ENCODE measurements around the gene TOLLIP.

The TOLLIP gene

DNA sequence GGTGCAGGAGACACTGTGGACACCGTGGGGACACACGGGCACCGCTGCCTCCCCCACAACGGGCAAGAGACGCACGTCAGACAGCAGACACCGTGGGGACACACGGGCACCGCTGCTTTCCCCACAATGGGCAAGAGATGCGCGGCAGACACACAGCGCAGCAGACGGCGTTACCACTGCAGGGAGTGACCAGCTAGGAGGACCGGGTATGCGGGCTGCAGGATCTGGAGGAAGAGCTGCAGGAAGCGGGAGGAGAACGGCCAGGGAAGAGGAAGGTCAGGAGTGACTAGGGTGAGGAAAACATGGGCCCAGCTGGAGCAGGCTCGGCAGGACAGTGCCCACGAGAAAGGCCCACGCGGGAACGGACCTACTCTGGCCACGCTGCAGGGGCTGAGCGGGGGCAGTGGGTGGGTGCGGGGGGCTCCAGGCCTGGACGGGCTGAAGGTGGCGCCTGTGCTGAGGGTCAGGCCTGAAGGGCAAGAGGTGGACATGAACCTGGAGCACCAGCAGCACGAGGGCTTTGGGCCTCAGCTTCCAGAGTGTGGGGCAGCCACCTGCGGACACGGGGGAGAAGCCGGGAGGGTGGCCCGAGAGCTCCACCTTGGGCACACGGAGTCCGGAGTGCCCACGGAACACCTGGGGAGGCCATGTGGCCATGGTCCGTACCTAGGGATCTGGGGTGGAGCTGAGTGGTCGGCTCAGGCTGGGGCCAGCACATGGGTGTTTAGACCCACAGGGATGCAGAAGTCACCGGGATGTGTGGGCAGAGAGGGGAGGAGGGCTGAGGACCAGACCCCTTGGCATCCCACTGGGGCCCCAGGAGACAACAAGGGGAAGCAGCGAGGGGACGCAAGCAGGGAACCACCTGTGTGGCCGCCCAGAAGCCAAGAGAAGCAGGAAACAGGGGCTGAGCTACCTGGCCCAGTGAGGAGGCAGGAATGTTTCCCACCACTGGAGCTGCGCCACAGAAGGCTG lies 16.5 kb downstream of the TOLLIP start:
- H3K4me3 ChIP-seq (ENCODE audit: control insufficient read depth, low read depth, low read length): no peak overlapping the region
- no peak for DNase-seq (ENCODE audit: low read depth)
- TF ChIP-seq, protein P1, sequence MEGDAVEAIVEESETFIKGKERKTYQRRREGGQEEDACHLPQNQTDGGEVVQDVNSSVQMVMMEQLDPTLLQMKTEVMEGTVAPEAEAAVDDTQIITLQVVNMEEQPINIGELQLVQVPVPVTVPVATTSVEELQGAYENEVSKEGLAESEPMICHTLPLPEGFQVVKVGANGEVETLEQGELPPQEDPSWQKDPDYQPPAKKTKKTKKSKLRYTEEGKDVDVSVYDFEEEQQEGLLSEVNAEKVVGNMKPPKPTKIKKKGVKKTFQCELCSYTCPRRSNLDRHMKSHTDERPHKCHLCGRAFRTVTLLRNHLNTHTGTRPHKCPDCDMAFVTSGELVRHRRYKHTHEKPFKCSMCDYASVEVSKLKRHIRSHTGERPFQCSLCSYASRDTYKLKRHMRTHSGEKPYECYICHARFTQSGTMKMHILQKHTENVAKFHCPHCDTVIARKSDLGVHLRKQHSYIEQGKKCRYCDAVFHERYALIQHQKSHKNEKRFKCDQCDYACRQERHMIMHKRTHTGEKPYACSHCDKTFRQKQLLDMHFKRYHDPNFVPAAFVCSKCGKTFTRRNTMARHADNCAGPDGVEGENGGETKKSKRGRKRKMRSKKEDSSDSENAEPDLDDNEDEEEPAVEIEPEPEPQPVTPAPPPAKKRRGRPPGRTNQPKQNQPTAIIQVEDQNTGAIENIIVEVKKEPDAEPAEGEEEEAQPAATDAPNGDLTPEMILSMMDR (conservative IDR thresholded peaks at IDR 0.05; ENCODE audit: control insufficient read depth, insufficient read depth, low read depth, low read length): no peak

DNA sequence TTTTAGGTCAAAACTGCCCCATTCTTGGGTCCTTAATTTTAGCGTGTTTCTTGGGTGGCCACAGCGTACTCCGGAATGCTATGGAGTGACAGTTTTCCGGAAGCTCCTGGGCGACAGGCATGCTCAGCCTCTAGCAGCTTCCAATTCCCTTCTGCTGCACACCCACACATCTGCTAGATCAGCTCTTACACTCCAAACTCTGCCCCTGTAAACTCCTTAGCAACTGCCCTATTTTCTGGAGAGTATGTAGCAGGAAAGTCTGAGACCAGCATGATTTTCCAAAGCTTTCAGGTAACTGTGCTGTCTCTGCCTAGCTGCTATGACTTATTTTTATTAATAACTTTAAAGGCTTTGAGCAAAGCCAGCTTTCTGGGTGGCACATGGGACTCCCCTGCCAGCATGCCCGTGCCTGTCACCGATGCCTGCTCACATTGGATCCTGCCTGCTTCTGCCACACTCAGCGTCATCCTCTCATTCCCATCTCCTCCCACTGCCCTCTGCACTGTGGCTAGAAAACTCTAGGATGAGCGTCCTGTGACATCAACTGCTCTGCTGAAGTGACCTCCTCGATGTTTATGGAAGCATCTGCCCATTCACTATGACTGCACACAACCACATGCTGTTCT lies 17.3 kb downstream of the TOLLIP start:
- TF ChIP-seq, protein P1 (conservative IDR thresholded peaks at IDR 0.05; ENCODE audit: control insufficient read depth, insufficient read depth, low read depth, low read length): no peak
- DNase-seq (ENCODE audit: low read depth): no peak
- no peak overlapping the region for H3K4me3 ChIP-seq (ENCODE audit: control insufficient read depth, low read depth, low read length)

DNA sequence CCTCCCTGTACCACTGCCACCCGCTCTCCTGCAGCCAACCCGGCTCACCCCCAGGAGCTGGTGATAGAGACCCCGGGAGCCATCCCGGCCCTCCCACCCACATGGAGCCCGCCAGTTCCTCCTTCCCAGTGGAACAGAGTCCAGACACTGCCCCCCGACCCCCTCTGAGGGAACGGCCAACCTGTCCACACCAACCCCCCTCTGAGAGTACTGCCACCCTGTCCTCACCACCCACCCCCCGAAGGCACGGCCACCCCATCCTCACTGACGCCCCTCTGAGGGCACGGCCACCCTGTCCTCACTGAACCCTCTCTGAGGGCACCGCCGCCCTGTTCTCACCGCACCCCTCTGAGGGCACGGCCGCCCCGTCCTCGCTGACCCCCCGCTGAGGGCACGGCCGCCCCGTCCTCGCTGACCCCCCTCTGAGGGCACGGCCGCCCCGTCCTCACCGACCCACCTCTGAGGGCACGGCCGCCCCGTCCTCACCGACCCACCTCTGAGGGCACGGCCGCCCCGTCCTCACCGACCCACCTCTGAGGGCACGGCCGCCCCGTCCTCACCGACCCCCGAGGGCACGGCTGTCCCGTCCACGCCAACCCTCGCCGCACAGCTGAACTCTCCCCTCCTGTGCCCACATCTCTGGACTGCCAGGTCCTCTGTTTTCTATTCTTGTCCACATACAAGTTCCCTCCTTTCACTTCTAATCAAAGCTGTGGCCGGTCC lies 18.0 kb downstream of the TOLLIP start:
- DNase-seq (ENCODE audit: low read depth): no peak
- TF ChIP-seq, protein P1 (conservative IDR thresholded peaks at IDR 0.05; ENCODE audit: control insufficient read depth, insufficient read depth, low read depth, low read length): no peak
- H3K4me3 ChIP-seq (ENCODE audit: control insufficient read depth, low read depth, low read length): no peak overlapping the region

DNA sequence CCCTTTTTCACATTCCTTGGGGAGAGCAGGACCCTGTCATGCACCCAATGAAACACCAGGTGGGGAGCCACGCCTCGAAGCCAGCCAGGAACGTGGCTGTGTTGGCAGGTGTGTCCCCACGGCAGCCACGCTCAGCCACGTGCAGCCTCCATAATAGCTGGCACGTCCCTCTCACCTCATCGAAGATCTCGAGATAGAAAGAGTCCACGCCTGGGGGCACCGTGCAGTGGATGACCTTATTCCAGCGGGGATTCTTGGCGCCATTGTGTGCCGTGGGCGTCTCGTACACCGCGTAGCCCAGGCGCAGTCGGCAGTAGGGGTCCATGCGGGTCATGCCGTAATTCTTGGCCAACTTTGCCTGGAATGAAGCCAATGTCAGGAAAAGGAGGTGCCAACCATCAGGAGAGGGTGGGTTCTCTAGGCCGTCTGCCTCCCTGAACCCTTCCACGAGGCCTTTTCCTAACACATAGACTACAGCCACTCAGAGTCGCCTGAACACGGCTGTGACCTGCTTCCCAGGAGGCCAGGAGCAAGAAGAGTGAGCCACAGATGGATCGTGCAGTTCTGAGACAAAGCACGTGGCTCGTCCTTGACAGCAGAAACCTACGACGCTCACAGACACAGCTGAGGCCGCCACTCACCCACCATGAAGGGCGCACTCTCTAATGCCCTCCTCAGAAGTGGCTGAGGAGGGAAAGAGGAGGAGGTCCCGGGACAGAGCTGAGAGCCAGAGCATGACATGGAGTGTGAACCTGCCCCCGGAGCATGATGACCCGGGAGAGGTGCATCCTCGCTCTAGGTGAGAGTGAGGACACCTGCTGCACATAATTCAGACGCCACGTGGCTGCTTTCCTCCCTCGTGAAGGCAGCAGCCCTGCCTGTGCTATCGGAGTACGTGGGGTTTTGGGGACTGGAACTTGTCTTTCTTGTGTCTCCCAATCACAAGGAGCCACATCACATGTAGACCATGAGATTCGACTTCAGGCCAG lies 19.1 kb downstream of the TOLLIP start:
- TF ChIP-seq, protein P1 (conservative IDR thresholded peaks at IDR 0.05; ENCODE audit: control insufficient read depth, insufficient read depth, low read depth, low read length): no peak
- no peak for DNase-seq (ENCODE audit: low read depth)
- no peak overlapping the region for H3K4me3 ChIP-seq (ENCODE audit: control insufficient read depth, low read depth, low read length)

DNA sequence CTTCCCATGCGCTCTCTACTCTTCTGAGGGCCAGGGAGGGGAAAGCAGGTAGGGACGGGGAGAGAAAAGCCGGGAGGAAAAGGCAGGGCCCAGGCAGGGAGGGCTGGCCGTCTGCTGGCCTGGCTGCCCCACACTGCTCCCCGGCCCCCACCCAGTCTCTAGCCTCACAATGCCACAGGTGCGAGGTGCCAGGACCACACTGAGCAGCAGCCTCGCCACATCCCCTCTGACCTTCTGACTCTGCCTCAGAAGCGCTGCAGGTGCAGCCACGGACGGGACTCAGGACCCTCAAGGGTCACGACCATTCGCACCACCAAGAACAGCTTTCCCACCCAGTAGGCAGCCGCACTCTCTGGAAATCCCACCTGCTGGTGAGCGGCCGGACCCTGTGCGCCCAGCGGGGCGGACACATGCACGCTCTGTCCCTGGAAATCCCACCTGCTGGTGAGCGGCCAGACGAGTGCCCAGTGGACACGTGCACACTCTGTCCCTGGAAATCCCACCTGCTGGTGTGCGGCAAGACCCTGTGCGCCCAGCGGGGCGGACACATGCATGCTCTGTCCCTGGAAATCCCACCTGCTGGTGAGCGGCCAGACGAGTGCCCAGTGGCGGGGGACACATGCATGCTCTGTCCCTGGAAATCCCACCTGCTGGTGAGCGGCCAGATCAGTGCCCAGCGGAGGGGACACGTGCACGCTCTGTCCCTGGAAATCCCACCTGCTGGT lies 20.1 kb downstream of the TOLLIP start:
- TF ChIP-seq, protein P1 (conservative IDR thresholded peaks at IDR 0.05; ENCODE audit: control insufficient read depth, insufficient read depth, low read depth, low read length): no peak

More for the DNA sequence above, 20.1 kb downstream of the TOLLIP start:
- DNase-seq (ENCODE audit: low read depth): no peak
- no peak overlapping the region for H3K4me3 ChIP-seq (ENCODE audit: control insufficient read depth, low read depth, low read length)

All from fibroblast of mammary gland (primary cell).